HG02798 (cell line): ENCODE results near the gene NEURL1B.

ENCODE experiments used
- ATAC-seq: cut with Tn5 transposase; IDR thresholded peaks from one replicate; pipeline ENCODE4 v1.9.1; 2021; ENCODE audit warnings: mild to moderate bottlenecking; ENCODE audit not compliant: unreplicated experiment, poor library complexity

NEURL1B gene

GRCh38 chr5:172713113-172713808, 72.2 kb downstream of the NEURL1B start:
- ATAC-seq, result peak; percentile 41

GRCh38 chr5:172713809-172714490, 72.9 kb downstream of the NEURL1B start:
- ATAC-seq, result no peak

GRCh38 chr5:172714491-172715420, 73.7 kb downstream of the NEURL1B start:
- peak; percentile 74 for ATAC-seq

- ATAC-seq, result no peak
Observed at GRCh38 chr5:172715421-172715780, 74.3 kb downstream of the NEURL1B start.

GRCh38 chr5:172715931-172716682, 75.0 kb downstream of the NEURL1B start:
- ATAC-seq, result no peak

GRCh38 chr5:172716796-172717313, 75.8 kb downstream of the NEURL1B start:
- ATAC-seq, result peak; percentile 39

- no peak for ATAC-seq
Observed at GRCh38 chr5:172717481-172718195, 76.6 kb downstream of the NEURL1B start.

- no peak for ATAC-seq
Observed at GRCh38 chr5:172718527-172719114, 77.6 kb downstream of the NEURL1B start.

- no peak for ATAC-seq
Observed at GRCh38 chr5:172719211-172719610, 78.1 kb downstream of the NEURL1B start.

GRCh38 chr5:172720655-172721054, 79.6 kb downstream of the NEURL1B start:
- ATAC-seq, result no peak

GRCh38 chr5:172721455-172722326, 80.6 kb downstream of the NEURL1B start:
- no peak for ATAC-seq

- ATAC-seq, result no peak
Observed at GRCh38 chr5:172722327-172722815, 81.3 kb downstream of the NEURL1B start.

- ATAC-seq, result no peak
Observed at GRCh38 chr5:172723508-172723907, 82.4 kb downstream of the NEURL1B start.

GRCh38 chr5:172724242-172725183, 83.5 kb downstream of the NEURL1B start:
- no peak for ATAC-seq

- ATAC-seq, result no peak
Observed at GRCh38 chr5:172725273-172725672, 84.2 kb downstream of the NEURL1B start.

- ATAC-seq, result no peak
Observed at GRCh38 chr5:172725785-172726184, 84.7 kb downstream of the NEURL1B start.

GRCh38 chr5:172726966-172727365, 85.9 kb downstream of the NEURL1B start:
- no peak for ATAC-seq
